HCT116 (cell line): ENCODE data around the gene GNAI2. TPM values are rescaled to one million over a fixed set of nuclear protein-coding genes. Genes with fewer than 3 reads are reported as not detected.

Experiments used
- ATAC-seq: fragments of 200-7000 bp; cut with Tn5 transposase; 2 replicates; pipeline ENCODE4 v1.9.1; 2020; ENCODE audit warnings: mild to moderate bottlenecking, moderate library complexity
- BruUV-seq: library from RNA; stranded (reverse); fragments of 400-500 nt; replicated peaks from 2 replicates; lab custom pipeline; 2021; lab: Mats Ljungman, UMichigan
- CTCF ChIA-PET: fragments of 300-600 bp; sonication (Branson Sonifier 250); formaldehyde crosslinking; loops from one replicate; lab custom pipeline; 2021; ENCODE audit warnings: antibody characterized with exemption; lab: Charles Lee
- POLR2A ChIA-PET: fragments of 300-600, 350-600 bp; sonication (Branson Sonifier 250); formaldehyde crosslinking; loops from one replicate; lab custom pipeline; 2021; ENCODE audit warnings: antibody characterized with exemption; lab: Charles Lee
- RAD21 ChIA-PET, 2 experiments: fragments of 300-600 bp; sonication (Branson Sonifier 250); formaldehyde crosslinking; loops; one replicate each; lab custom pipeline; 2023; ENCODE audit warnings: low total read pairs in 2 of 2; ENCODE audit not compliant: uncharacterized antibody in 2 of 2, unreplicated experiment in 2 of 2, low non-redundant PET in 1 of 2; lab: Charles Lee
- DNase-seq: peaks from one replicate; pipeline ENCODE4 v3.0.0-alpha.2; 2010; ENCODE audit warnings: low read depth, low spot score
- H2AFZ ChIP-seq: fragments of 200-600 bp; shearing (Covaris generic), sonication (generic); 2 replicates; pipeline ENCODE4 v1.6.1; 2017; ENCODE audit warnings: low read depth, mixed run types, mixed read lengths, antibody characterized with exemption, low read length; ENCODE audit not compliant: poor library complexity, severe bottlenecking
- H3K27ac ChIP-seq: 2 replicates; pipeline ENCODE4 v1.5.1; 2012; ENCODE audit warnings: low read depth, low read length
- H3K27me3 ChIP-seq: fragments of 200-600 bp; sonication (generic); 2 replicates; pipeline ENCODE4 v1.6.1; 2016; ENCODE audit warnings: mixed run types, low read length, mixed read lengths; ENCODE audit not compliant: insufficient read depth
- H3K36me3 ChIP-seq, 2 experiments: fragments of 200-500 bp in 1 of 2; fragments of 200-600 bp in 1 of 2; sonication (Bioruptor generic) in 1 of 2; sonication (generic) in 1 of 2; 2 replicates each; pipeline versions ENCODE4 v1.5.1 to v1.6.1; 2014 to 2016; ENCODE audit warnings: low read length in 2 of 2, inconsistent platforms in 1 of 2, mixed read lengths in 1 of 2, mixed run types in 1 of 2; ENCODE audit not compliant: insufficient read depth in 2 of 2, control insufficient read depth in 1 of 2
- H3K4me1 ChIP-seq, 2 experiments: fragments of 200-600 bp in 1 of 2; sonication (generic) in 1 of 2; 2 replicates each; pipeline versions ENCODE4 v1.5.1 to v1.6.1; 2012 to 2017; ENCODE audit warnings: low read length in 2 of 2, inconsistent platforms in 1 of 2, mild to moderate bottlenecking in 1 of 2, mixed read lengths in 1 of 2, mixed run types in 1 of 2, moderate library complexity in 1 of 2; ENCODE audit not compliant: insufficient read depth in 2 of 2, control insufficient read depth in 1 of 2
- H3K4me2 ChIP-seq: fragments of 200-600 bp; sonication (generic); 2 replicates; pipeline ENCODE4 v1.6.1; 2017; ENCODE audit warnings: mixed run types, low read length, mixed read lengths
- H3K4me3 ChIP-seq, 2 experiments: fragments of 200-600 bp in 1 of 2; sonication (generic) in 1 of 2; replicated peaks in 1 of 2; 2 replicates each; pipeline ENCODE4 v1.5.1; 2011 to 2016; ENCODE audit warnings: low read length in 2 of 2, control low read depth in 1 of 2, low read depth in 1 of 2, mild to moderate bottlenecking in 1 of 2, mixed read lengths in 1 of 2, mixed run types in 1 of 2
- H3K79me2 ChIP-seq: fragments of 200-600 bp; sonication (generic); 2 replicates; pipeline ENCODE4 v1.6.1; 2017; ENCODE audit warnings: mild to moderate bottlenecking, mixed run types, low read length, moderate library complexity, mixed read lengths; ENCODE audit not compliant: insufficient read depth
- H3K9ac ChIP-seq: fragments of 200-600 bp; sonication (generic); 2 replicates; pipeline ENCODE4 v1.6.1; 2016; ENCODE audit warnings: low read length, mixed read lengths
- H3K9me2 ChIP-seq: fragments of 200-600 bp; sonication (generic), shearing (Covaris generic); 2 replicates; pipeline ENCODE4 v1.6.1; 2017; ENCODE audit warnings: mixed run types, mild to moderate bottlenecking, moderate library complexity; ENCODE audit not compliant: insufficient read depth
- H3K9me3 ChIP-seq, 2 experiments: fragments of 200-500 bp in 1 of 2; fragments of 200-600 bp in 1 of 2; sonication (Bioruptor generic) in 1 of 2; sonication (generic) in 1 of 2; 2 replicates each; pipeline ENCODE4 v1.6.1; 2014 to 2017; ENCODE audit warnings: low read length in 2 of 2, mixed read lengths in 2 of 2, inconsistent platforms in 1 of 2, low read depth in 1 of 2, mild to moderate bottlenecking in 1 of 2, mixed run types in 1 of 2, moderate library complexity in 1 of 2; ENCODE audit not compliant: control insufficient read depth in 1 of 2, insufficient read depth in 1 of 2
- H4K20me1 ChIP-seq: fragments of 200-600 bp; sonication (generic), shearing (Covaris generic); 2 replicates; pipeline ENCODE4 v1.6.1; 2017; ENCODE audit warnings: mixed run types, mild to moderate bottlenecking, moderate library complexity; ENCODE audit not compliant: insufficient read depth
- ATF3 ChIP-seq: IDR thresholded peaks from 2 replicates; pipeline ENCODE4 v1.6.1; 2012
- CBX3 ChIP-seq: IDR thresholded peaks from 2 replicates; pipeline ENCODE4 v1.6.1; 2012; ENCODE audit warnings: low read depth
- CEBPB ChIP-seq: IDR thresholded peaks from 2 replicates; pipeline ENCODE4 v1.6.1; 2012; ENCODE audit warnings: low read depth
- EGR1 ChIP-seq: IDR thresholded peaks from 2 replicates; pipeline ENCODE4 v1.6.1; 2012; ENCODE audit warnings: low read depth
- EZH2 ChIP-seq: fragments of 200-600 bp; sonication (generic); IDR thresholded peaks from 2 replicates; pipeline ENCODE4 v1.6.1; 2017; ENCODE audit warnings: antibody characterized with exemption, mixed run types
- EZH2phosphoT487 ChIP-seq: fragments of 200-600 bp; IDR thresholded peaks from 2 replicates; pipeline ENCODE4 v1.6.1; 2018; ENCODE audit warnings: antibody characterized with exemption, borderline replicate concordance
- FOSL1 ChIP-seq: IDR thresholded peaks from 2 replicates; pipeline ENCODE4 v1.6.1; 2012; ENCODE audit warnings: low read depth
- JUND ChIP-seq: IDR thresholded peaks from 2 replicates; pipeline ENCODE4 v1.6.1; 2012
- POLR2AphosphoS5 ChIP-seq: IDR thresholded peaks from 2 replicates; pipeline ENCODE4 v1.6.1; 2011; ENCODE audit warnings: mild to moderate bottlenecking, low read depth, low read length, moderate library complexity
- RAD21 ChIP-seq: IDR thresholded peaks from 2 replicates; pipeline ENCODE4 v1.6.1; 2012; ENCODE audit warnings: low read depth, mild to moderate bottlenecking
- REST ChIP-seq: IDR thresholded peaks from 2 replicates; pipeline ENCODE4 v1.6.1; 2012; ENCODE audit warnings: low read depth
- SIN3A ChIP-seq: IDR thresholded peaks from 2 replicates; pipeline ENCODE4 v1.6.1; 2012; ENCODE audit warnings: low read depth
- SP1 ChIP-seq: IDR thresholded peaks from 2 replicates; pipeline ENCODE4 v1.6.1; 2012; ENCODE audit warnings: low read depth
- SRF ChIP-seq: IDR thresholded peaks from 2 replicates; pipeline ENCODE4 v1.6.1; 2012; ENCODE audit warnings: low read depth
- YY1 ChIP-seq: IDR thresholded peaks from 2 replicates; pipeline ENCODE4 v1.6.1; 2011; ENCODE audit warnings: low read length, low read depth, moderate library complexity, mild to moderate bottlenecking; ENCODE audit not compliant: insufficient replicate concordance; ENCODE audit errors: extremely low read depth
- ZFX ChIP-seq: fragments of 450-650 bp; IDR thresholded peaks from 2 replicates; pipeline ENCODE4 v1.6.1; 2017
- ZNF274 ChIP-seq: fragments of 200-500 bp; sonication (Bioruptor generic); IDR thresholded peaks from 2 replicates; pipeline ENCODE4 v1.6.1; 2014; ENCODE audit warnings: mild to moderate bottlenecking, low read depth, low read length, inconsistent platforms
- intact Hi-C: fragments of 100-400 bp; cut with micrococcal nuclease; formaldehyde crosslinking; loops from 2 replicates; pipeline ENCODE4 v1.10.0; 2022
- total RNA-seq: library from RNA; stranded (reverse); gene quantifications from one replicate; pipeline ENCODE4 v1.2.1, GENCODE V29; 2021; ENCODE audit not compliant: unreplicated experiment
- TF ChIP-seq, protein P1 (sequence below), 3 experiments: fragments of 200-600 bp in 1 of 3; sonication (generic) in 1 of 3; IDR thresholded peaks in 2 of 3; conservative IDR thresholded peaks in 1 of 3; 2 replicates each; pipeline ENCODE4 v1.5.1; 2012 to 2017; ENCODE audit warnings: low read depth in 2 of 3, low read length in 2 of 3, antibody characterized with exemption in 1 of 3, borderline replicate concordance in 1 of 3, control low read depth in 1 of 3, mild to moderate bottlenecking in 1 of 3, mixed read lengths in 1 of 3, mixed run types in 1 of 3, moderate library complexity in 1 of 3; ENCODE audit not compliant: insufficient read depth in 1 of 3
- TF ChIP-seq, protein P2 (sequence below): IDR thresholded peaks from 2 replicates; pipeline ENCODE4 v1.6.1; 2012
- TF ChIP-seq, protein P3 (sequence below): IDR thresholded peaks from 2 replicates; pipeline ENCODE4 v1.6.1; 2011; ENCODE audit warnings: mild to moderate bottlenecking, low read length, moderate library complexity; ENCODE audit not compliant: insufficient replicate concordance; ENCODE audit errors: extremely low read depth

GNAI2 gene
- total RNA-seq, 1 experiment from 2014 or later: 170 TPM

GRCh38 chr3:50220109-50220508 lies 15.9 kb upstream of the GNAI2 start:
- RAD21 ChIA-PET: no interaction called here
- Histone ChIP-seq H3K4me2 (no peak overlapping the region), H3K27me3 (no peaks in the 10 kb centered on the region), H3K4me1 (no peaks in the 10 kb centered on the region), H3K9me3 (no peaks in the 10 kb centered on the region), H2AFZ (no peak overlapping the region), H3K9me2 (no peaks in the 10 kb centered on the region), H4K20me1 (no peaks in the 10 kb centered on the region)
- POLR2A ChIA-PET: no interaction called here
- CTCF ChIA-PET: interaction anchor here (4.1 kb wide), 1 partner anchor 25 kb away, joined by 26 read pairs; no protein-coding TSS in a partner anchor
- ATAC-seq: no peak
- intact Hi-C loops: no loop called here
- TF ChIP-seq, protein P1, sequence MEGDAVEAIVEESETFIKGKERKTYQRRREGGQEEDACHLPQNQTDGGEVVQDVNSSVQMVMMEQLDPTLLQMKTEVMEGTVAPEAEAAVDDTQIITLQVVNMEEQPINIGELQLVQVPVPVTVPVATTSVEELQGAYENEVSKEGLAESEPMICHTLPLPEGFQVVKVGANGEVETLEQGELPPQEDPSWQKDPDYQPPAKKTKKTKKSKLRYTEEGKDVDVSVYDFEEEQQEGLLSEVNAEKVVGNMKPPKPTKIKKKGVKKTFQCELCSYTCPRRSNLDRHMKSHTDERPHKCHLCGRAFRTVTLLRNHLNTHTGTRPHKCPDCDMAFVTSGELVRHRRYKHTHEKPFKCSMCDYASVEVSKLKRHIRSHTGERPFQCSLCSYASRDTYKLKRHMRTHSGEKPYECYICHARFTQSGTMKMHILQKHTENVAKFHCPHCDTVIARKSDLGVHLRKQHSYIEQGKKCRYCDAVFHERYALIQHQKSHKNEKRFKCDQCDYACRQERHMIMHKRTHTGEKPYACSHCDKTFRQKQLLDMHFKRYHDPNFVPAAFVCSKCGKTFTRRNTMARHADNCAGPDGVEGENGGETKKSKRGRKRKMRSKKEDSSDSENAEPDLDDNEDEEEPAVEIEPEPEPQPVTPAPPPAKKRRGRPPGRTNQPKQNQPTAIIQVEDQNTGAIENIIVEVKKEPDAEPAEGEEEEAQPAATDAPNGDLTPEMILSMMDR (IDR thresholded peaks at IDR 0.05 in 2 of 3, conservative IDR thresholded peaks at IDR 0.05 in 1 of 3; ENCODE audit: borderline replicate concordance in 1 of 3, insufficient read depth in 1 of 3, low read depth in 2 of 3, low read length in 2 of 3): no peak
- TF ChIP-seq ZNF274 (no peak), EZH2 (no peak), FOSL1 (no peak), ZFX (no peak), CEBPB (no peak), ATF3 (no peak), POLR2AphosphoS5 (no peak), SRF (no peak), CBX3 (no peak), SIN3A (no peak), YY1 (no peak), RAD21 (no peak), JUND (no peak), SP1 (no peak), EGR1 (no peak), EZH2phosphoT487 (no peak), REST (no peak)
- TF ChIP-seq, protein P2, sequence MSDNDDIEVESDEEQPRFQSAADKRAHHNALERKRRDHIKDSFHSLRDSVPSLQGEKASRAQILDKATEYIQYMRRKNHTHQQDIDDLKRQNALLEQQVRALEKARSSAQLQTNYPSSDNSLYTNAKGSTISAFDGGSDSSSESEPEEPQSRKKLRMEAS: no peak
- TF ChIP-seq, protein P3, sequence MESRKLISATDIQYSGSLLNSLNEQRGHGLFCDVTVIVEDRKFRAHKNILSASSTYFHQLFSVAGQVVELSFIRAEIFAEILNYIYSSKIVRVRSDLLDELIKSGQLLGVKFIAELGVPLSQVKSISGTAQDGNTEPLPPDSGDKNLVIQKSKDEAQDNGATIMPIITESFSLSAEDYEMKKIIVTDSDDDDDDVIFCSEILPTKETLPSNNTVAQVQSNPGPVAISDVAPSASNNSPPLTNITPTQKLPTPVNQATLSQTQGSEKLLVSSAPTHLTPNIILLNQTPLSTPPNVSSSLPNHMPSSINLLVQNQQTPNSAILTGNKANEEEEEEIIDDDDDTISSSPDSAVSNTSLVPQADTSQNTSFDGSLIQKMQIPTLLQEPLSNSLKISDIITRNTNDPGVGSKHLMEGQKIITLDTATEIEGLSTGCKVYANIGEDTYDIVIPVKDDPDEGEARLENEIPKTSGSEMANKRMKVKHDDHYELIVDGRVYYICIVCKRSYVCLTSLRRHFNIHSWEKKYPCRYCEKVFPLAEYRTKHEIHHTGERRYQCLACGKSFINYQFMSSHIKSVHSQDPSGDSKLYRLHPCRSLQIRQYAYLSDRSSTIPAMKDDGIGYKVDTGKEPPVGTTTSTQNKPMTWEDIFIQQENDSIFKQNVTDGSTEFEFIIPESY: no peak
- TF ChIP-seq, all 23 proteins: peak for 0
- DNase-seq: no peak
- Histone ChIP-seq H3K4me3 (no peak overlapping the region), H3K27ac (no peak overlapping the region), H3K36me3 (no peaks in the 10 kb centered on the region), H3K79me2 (no peaks in the 10 kb centered on the region), H3K9ac (no peak overlapping the region)
- no TSS peak for BruUV-seq
